ENCODE results near the gene DAO. TPM values are rescaled to one million over a fixed set of nuclear protein-coding genes. Genes with fewer than 3 reads are reported as not detected.

DAO gene
- total RNA-seq, 1 experiment from 2014 or later: not detected

DNA sequence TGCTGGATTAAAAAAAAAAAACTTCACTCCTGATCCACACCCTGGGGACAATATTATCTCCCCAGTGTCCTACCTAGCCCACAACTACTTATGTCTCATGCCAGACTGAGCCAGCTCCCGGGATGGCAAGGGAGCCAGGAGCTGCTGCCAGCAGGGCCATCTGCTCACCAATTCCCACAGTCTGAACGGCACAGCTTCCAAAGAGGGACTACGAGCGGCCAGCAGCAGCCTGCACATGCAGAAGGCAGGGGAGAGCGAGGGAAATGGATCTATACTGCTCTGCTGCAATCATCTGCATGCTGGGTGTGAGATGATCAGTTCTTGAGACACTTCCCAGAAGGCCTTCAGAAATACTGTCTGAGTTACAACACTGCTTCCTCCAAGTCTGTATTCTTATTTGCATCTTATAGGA is 33.6 kb upstream of the DAO start:
- no peak overlapping the region for H3K27ac ChIP-seq (ENCODE audit: insufficient read length, low read depth, low read length)
- no peak overlapping the region for H3K4me3 Mint-ChIP-seq
- no CpG with 5 or more reads among the region's 5 CpGs for WGBS (ENCODE audit: extremely low coverage, insufficient read length, low lambda C conversion rate)

More for the DNA sequence above, 33.6 kb upstream of the DAO start:
- Histone ChIP-seq H2AK5ac (ENCODE audit: insufficient read length, low read length) (no peak overlapping the region), H3K9me3 (ENCODE audit: control insufficient read depth, low read depth, low read length) (no peaks in the 10 kb centered on the region), H2BK12ac (ENCODE audit: insufficient read length, low read depth, low read length) (no peak overlapping the region), H3K9ac (ENCODE audit: extremely low read depth, insufficient read length, low read length) (no peak overlapping the region), H3K79me1 (ENCODE audit: insufficient read depth, low read depth, low read length, poor library complexity, severe bottlenecking) (no peaks in the 10 kb centered on the region), H4K5ac (ENCODE audit: insufficient read length, low read depth, low read length) (no peak overlapping the region), H3K18ac (ENCODE audit: insufficient read length, low read depth, low read length) (no peak overlapping the region), H3K79me2 (ENCODE audit: insufficient read depth, low read length) (no peaks in the 10 kb centered on the region), H4K91ac (ENCODE audit: insufficient read length, low read depth, low read length) (no peak overlapping the region), H3K56ac (ENCODE audit: insufficient read length, low read depth, low read length) (no peak overlapping the region), H2BK15ac (ENCODE audit: low read depth, low read length) (no peak overlapping the region), H3K4me2 (ENCODE audit: insufficient read depth, insufficient read length, low read length) (no peak overlapping the region), H3K27me3 (ENCODE audit: insufficient read depth, low read length) (no peaks in the 10 kb centered on the region), H4K8ac (replicated peaks; ENCODE audit: insufficient read length, low read depth, low read length) (no peak overlapping the region), H4K20me1 (ENCODE audit: control insufficient read depth, insufficient read depth, insufficient read length) (no peaks in the 10 kb centered on the region), H3K14ac (ENCODE audit: insufficient read depth, low read length) (no peak overlapping the region), H3K4me1 (ENCODE audit: insufficient read depth, low read length) (no peaks in the 10 kb centered on the region), H3K4ac (ENCODE audit: low read depth, low read length) (no peak overlapping the region), H2BK120ac (ENCODE audit: low read depth, low read length, poor library complexity, severe bottlenecking) (no peak overlapping the region), H2AFZ (ENCODE audit: low read length) (no peak overlapping the region), H2BK20ac (ENCODE audit: low read depth, low read length, poor library complexity, severe bottlenecking) (no peak overlapping the region), H3K23me2 (ENCODE audit: insufficient read length, low read depth, low read length, poor library complexity, severe bottlenecking) (no peaks in the 10 kb centered on the region), H3K23ac (ENCODE audit: insufficient read length, low read depth, low read length) (no peak overlapping the region), H3T11ph (ENCODE audit: low read length) (no peak overlapping the region), H2BK5ac (ENCODE audit: insufficient read length, low read length) (no peak overlapping the region)
- DNase-seq: no peak
- TF ChIP-seq, protein P1, sequence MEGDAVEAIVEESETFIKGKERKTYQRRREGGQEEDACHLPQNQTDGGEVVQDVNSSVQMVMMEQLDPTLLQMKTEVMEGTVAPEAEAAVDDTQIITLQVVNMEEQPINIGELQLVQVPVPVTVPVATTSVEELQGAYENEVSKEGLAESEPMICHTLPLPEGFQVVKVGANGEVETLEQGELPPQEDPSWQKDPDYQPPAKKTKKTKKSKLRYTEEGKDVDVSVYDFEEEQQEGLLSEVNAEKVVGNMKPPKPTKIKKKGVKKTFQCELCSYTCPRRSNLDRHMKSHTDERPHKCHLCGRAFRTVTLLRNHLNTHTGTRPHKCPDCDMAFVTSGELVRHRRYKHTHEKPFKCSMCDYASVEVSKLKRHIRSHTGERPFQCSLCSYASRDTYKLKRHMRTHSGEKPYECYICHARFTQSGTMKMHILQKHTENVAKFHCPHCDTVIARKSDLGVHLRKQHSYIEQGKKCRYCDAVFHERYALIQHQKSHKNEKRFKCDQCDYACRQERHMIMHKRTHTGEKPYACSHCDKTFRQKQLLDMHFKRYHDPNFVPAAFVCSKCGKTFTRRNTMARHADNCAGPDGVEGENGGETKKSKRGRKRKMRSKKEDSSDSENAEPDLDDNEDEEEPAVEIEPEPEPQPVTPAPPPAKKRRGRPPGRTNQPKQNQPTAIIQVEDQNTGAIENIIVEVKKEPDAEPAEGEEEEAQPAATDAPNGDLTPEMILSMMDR (conservative IDR thresholded peaks at IDR 0.05): no peak
- Mint-ChIP-seq H3K4me1 (peaks cover 0 to 2% of the 10 kb centered on the region in 2 experiments; a peak in 1 of 4 replicates), H3K36me3 (ENCODE audit: insufficient read depth in 1 of 3, low read depth in 3 of 3) (peaks cover 36 to 60% (median 43%) of the 10 kb centered on the region in 3 experiments), H3K9me3 (peaks cover 6 to 8% of the 10 kb centered on the region in 2 experiments; a peak in 4 of 5 replicates), H3K27ac (peak overlapping the region in 2 of 3 experiments; percentile 87 to 89; a peak in 3 of 7 replicates), H3K27me3 (ENCODE audit: low read depth) (no peaks in the 10 kb centered on the region)

Measured in H9 (cell line).